HepG2 (cell line): ENCODE data around the gene EPHA1.

Experiments
- ELF4 ChIP-seq: sonication (generic); formaldehyde crosslinking; IDR thresholded peaks from 2 replicates; pipeline ENCODE4 v1.5.0; 2020; ENCODE audit warnings: missing genetic modification reagents, mild to moderate bottlenecking, moderate library complexity, borderline replicate concordance
- NFKBIZ ChIP-seq: IDR thresholded peaks from 2 replicates; pipeline ENCODE4 v1.6.1; 2018; ENCODE audit warnings: missing genetic modification reagents, missing compliant biosample characterization

- TF ChIP-seq NFKBIZ (CRISPR knock-in tag) (no peak), ELF4 (CRISPR knock-in tag) (no peak)
These were observed 60.7 kb downstream of the EPHA1 start for GRCh38 chr7:143347950-143348349.
